ENCODE measurements around the gene PXYLP1.

The PXYLP1 gene

DNA sequence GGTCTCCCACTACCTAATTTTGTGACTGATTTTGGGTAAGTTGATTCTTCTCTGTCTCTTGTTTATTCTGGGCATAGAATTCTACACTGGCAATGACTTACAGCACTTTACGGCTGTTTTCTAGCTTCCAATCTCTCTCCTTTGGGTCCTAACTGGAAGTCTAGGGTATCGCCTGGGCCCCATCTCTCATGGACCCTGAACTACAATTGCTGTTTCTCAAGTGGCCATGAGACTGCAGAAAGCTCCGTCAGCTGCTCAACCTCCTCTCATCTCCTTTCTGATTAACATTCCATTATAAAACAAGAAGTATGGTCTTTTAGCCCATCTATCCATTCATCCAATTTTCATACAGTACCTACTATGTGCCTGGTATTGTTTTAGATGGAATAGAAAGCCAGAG lies 4.4 kb upstream of the PXYLP1 start:
- Histone ChIP-seq H3K27ac (replicated peaks; ENCODE audit: low read length) (no peak overlapping the region), H3K27me3 (ENCODE audit: control insufficient read depth in 3 of 3, insufficient read depth in 3 of 3, low read depth in 1 of 3, low read length in 3 of 3) (peaks cover 0 to 8% (median 0%) of the 10 kb centered on the region in 3 experiments), H3K36me3 (replicated peaks in 1 of 2; ENCODE audit: control insufficient read depth in 2 of 2, insufficient read depth in 2 of 2, low read length in 2 of 2) (no peaks in the 10 kb centered on the region), H3K4me2 (ENCODE audit: insufficient read depth, low read length, poor library complexity, severe bottlenecking) (no peak overlapping the region), H2AK5ac (ENCODE audit: low read depth, low read length) (no peak overlapping the region), H2BK5ac (ENCODE audit: low read length) (no peak overlapping the region), H3K18ac (ENCODE audit: low read length) (no peak overlapping the region), H3K4ac (ENCODE audit: low read length) (no peak overlapping the region), H2BK120ac (ENCODE audit: low read depth, low read length) (no peak overlapping the region), H2BK12ac (ENCODE audit: low read length) (no peak overlapping the region), H4K8ac (ENCODE audit: low read depth, low read length) (no peak overlapping the region), H3K9ac (ENCODE audit: low read depth, low read length, poor library complexity) (no peak overlapping the region), H3K79me1 (ENCODE audit: low read depth, low read length) (no peaks in the 10 kb centered on the region), H2BK15ac (ENCODE audit: low read length) (no peak overlapping the region), H3K4me1 (ENCODE audit: control insufficient read depth in 2 of 2, insufficient read depth in 1 of 2, low read depth in 1 of 2, low read length in 2 of 2) (peaks cover 3 to 9% of the 10 kb centered on the region in 2 donors), H3K4me3 (ENCODE audit: low read length in 2 of 2) (no peak overlapping the region), H2AFZ (ENCODE audit: low read length) (no peak overlapping the region), H3K23ac (ENCODE audit: low read depth, low read length, poor library complexity) (no peak overlapping the region), H3K14ac (ENCODE audit: low read length) (no peak overlapping the region), H4K91ac (ENCODE audit: low read depth, low read length, poor library complexity) (no peak overlapping the region), H3K9me3 (replicated peaks in 1 of 2; ENCODE audit: control insufficient read depth in 2 of 2, insufficient read depth in 1 of 2, low read depth in 1 of 2, low read length in 2 of 2) (peaks cover 6 to 11% of the 10 kb centered on the region in 2 donors)
- no CpG with 5 or more reads among the region's 3 CpGs for WGBS, 2 donors (ENCODE audit: extremely low coverage in 2 of 2, insufficient read length in 2 of 2, insufficient replicate concordance in 1 of 2)
- DNase-seq (ENCODE audit: low spot score) = no peak

DNA sequence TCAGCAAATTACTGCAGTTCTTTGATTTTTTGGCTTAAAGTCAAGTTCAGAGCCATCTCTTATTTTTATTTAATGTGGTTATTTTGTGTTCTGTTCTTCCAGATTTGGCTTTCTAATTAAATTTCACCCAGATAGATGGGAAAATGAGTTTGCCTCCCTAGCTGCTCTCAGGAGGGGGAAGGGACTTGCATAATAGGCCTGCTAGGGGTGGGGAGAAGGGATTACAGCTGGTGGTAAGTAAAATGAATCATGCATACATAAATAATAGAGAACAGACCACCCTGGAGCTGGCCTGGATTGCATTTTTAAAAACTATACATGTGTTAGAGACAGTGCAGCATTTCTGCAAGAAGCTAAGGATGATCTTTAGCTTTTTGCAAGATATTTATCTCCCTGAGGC lies 3.9 kb upstream of the PXYLP1 start:
- Histone ChIP-seq H3K4me2 (ENCODE audit: insufficient read depth, low read length, poor library complexity, severe bottlenecking) (no peak overlapping the region), H3K27ac (replicated peaks; ENCODE audit: low read length) (no peak overlapping the region), H3K9ac (ENCODE audit: low read depth, low read length, poor library complexity) (no peak overlapping the region), H3K23ac (ENCODE audit: low read depth, low read length, poor library complexity) (no peak overlapping the region), H4K8ac (ENCODE audit: low read depth, low read length) (no peak overlapping the region), H3K14ac (ENCODE audit: low read length) (no peak overlapping the region), H3K9me3 (replicated peaks in 1 of 2; ENCODE audit: control insufficient read depth in 2 of 2, insufficient read depth in 1 of 2, low read depth in 1 of 2, low read length in 2 of 2) (peaks cover 2 to 6% of the 10 kb centered on the region in 2 donors), H2AFZ (ENCODE audit: low read length) (no peak overlapping the region), H3K18ac (ENCODE audit: low read length) (no peak overlapping the region), H3K4ac (ENCODE audit: low read length) (no peak overlapping the region), H2AK5ac (ENCODE audit: low read depth, low read length) (no peak overlapping the region), H2BK5ac (ENCODE audit: low read length) (no peak overlapping the region), H3K4me1 (ENCODE audit: control insufficient read depth in 2 of 2, insufficient read depth in 1 of 2, low read depth in 1 of 2, low read length in 2 of 2) (peaks cover 6 to 9% of the 10 kb centered on the region in 2 donors), H2BK15ac (ENCODE audit: low read length) (no peak overlapping the region), H3K79me1 (ENCODE audit: low read depth, low read length) (no peaks in the 10 kb centered on the region), H3K27me3 (ENCODE audit: control insufficient read depth in 3 of 3, insufficient read depth in 3 of 3, low read depth in 1 of 3, low read length in 3 of 3) (peaks cover 0 to 12% (median 0%) of the 10 kb centered on the region in 3 experiments), H3K4me3 (ENCODE audit: low read length in 2 of 2) (no peak overlapping the region), H2BK120ac (ENCODE audit: low read depth, low read length) (no peak overlapping the region), H2BK12ac (ENCODE audit: low read length) (no peak overlapping the region), H3K36me3 (replicated peaks in 1 of 2; ENCODE audit: control insufficient read depth in 2 of 2, insufficient read depth in 2 of 2, low read length in 2 of 2) (no peaks in the 10 kb centered on the region), H4K91ac (ENCODE audit: low read depth, low read length, poor library complexity) (no peak overlapping the region)
- DNase-seq (ENCODE audit: low spot score) = no peak

DNA sequence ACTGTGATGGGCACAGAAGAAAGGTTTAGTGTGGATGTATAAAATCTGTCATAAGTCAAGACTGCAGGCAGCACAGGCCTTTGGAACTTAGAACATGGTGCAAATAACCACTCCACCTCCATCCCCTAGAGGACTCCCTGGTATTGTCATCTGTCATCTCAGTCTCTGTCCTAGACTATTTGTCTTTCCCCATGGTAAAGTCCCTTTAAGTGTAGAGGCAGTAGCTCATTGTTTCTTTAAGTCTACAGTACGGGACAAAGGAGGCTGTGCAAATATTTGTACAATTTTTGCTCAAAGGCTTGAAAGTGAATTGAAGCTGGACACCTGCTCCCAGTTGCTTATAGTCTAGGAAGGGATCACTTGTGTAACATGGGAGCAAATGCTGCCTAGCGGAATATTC lies 3.2 kb upstream of the PXYLP1 start:
- H2AFZ ChIP-seq (ENCODE audit: low read length) = no peak overlapping the region
- H4K91ac ChIP-seq (ENCODE audit: low read depth, low read length, poor library complexity) = no peak overlapping the region
- no peak overlapping the region for H3K14ac ChIP-seq (ENCODE audit: low read length)
- no peak overlapping the region for H3K9ac ChIP-seq (ENCODE audit: low read depth, low read length, poor library complexity)
- no peak overlapping the region for H3K23ac ChIP-seq (ENCODE audit: low read depth, low read length, poor library complexity)
- H2BK15ac ChIP-seq (ENCODE audit: low read length) = no peak overlapping the region
- H3K9me3 ChIP-seq (replicated peaks in 1 of 2; ENCODE audit: control insufficient read depth in 2 of 2, insufficient read depth in 1 of 2, low read depth in 1 of 2, low read length in 2 of 2) = peaks cover 0 to under 1% of the 10 kb centered on the region in 2 donors
- no peak overlapping the region for H2BK5ac ChIP-seq (ENCODE audit: low read length)
- H4K8ac ChIP-seq (ENCODE audit: low read depth, low read length) = no peak overlapping the region
- DNase-seq (ENCODE audit: low spot score) = no peak
- H3K18ac ChIP-seq (ENCODE audit: low read length) = no peak overlapping the region
- peaks cover 8 to 9% of the 10 kb centered on the region in 2 donors for H3K4me1 ChIP-seq (ENCODE audit: control insufficient read depth in 2 of 2, insufficient read depth in 1 of 2, low read depth in 1 of 2, low read length in 2 of 2)
- no peak overlapping the region for H3K4me2 ChIP-seq (ENCODE audit: insufficient read depth, low read length, poor library complexity, severe bottlenecking)
- H3K27ac ChIP-seq (replicated peaks; ENCODE audit: low read length) = no peak overlapping the region
- peaks cover 0 to 15% (median 0%) of the 10 kb centered on the region in 3 experiments for H3K27me3 ChIP-seq (ENCODE audit: control insufficient read depth in 3 of 3, insufficient read depth in 3 of 3, low read depth in 1 of 3, low read length in 3 of 3)
- no peaks in the 10 kb centered on the region for H3K79me1 ChIP-seq (ENCODE audit: low read depth, low read length)
- H2BK120ac ChIP-seq (ENCODE audit: low read depth, low read length) = no peak overlapping the region
- no peak overlapping the region for H2AK5ac ChIP-seq (ENCODE audit: low read depth, low read length)
- H3K36me3 ChIP-seq (replicated peaks in 1 of 2; ENCODE audit: control insufficient read depth in 2 of 2, insufficient read depth in 2 of 2, low read length in 2 of 2) = no peaks in the 10 kb centered on the region
- WGBS, 2 donors (ENCODE audit: extremely low coverage in 2 of 2, insufficient read length in 2 of 2, insufficient replicate concordance in 1 of 2) = no CpG with 5 or more reads among the region's 2 CpGs
- H2BK12ac ChIP-seq (ENCODE audit: low read length) = no peak overlapping the region
- no peak overlapping the region for H3K4me3 ChIP-seq (ENCODE audit: low read length in 2 of 2)
- no peak overlapping the region for H3K4ac ChIP-seq (ENCODE audit: low read length)

DNA sequence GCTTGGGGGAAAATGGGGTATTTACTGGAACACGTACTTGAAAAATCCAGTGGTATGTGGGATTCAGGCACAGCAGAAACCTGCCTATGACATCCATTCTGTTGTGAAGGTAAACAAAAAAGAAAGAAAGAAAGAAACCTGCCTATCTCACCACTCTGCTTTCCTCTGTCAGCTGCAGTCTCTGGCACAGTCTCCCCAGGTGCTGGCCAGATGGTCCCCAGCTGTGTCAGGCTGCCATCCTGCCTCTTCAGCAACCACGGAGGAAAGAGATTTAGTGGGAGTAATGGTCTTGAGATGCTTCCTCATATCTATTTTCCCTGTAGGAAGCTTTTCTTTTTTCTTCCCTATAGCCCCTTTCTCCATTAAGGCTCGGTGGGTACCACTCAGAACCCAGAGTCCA lies 2.5 kb upstream of the PXYLP1 start:
- H3K9ac ChIP-seq (ENCODE audit: low read depth, low read length, poor library complexity) = no peak overlapping the region
- H3K23ac ChIP-seq (ENCODE audit: low read depth, low read length, poor library complexity) = no peak overlapping the region
- no peak overlapping the region for H4K91ac ChIP-seq (ENCODE audit: low read depth, low read length, poor library complexity)
- H3K4me3 ChIP-seq (ENCODE audit: low read length in 2 of 2) = no peak overlapping the region
- peaks cover 0 to 15% (median 0%) of the 10 kb centered on the region in 3 experiments for H3K27me3 ChIP-seq (ENCODE audit: control insufficient read depth in 3 of 3, insufficient read depth in 3 of 3, low read depth in 1 of 3, low read length in 3 of 3)
- no peaks in the 10 kb centered on the region for H3K9me3 ChIP-seq (replicated peaks in 1 of 2; ENCODE audit: control insufficient read depth in 2 of 2, insufficient read depth in 1 of 2, low read depth in 1 of 2, low read length in 2 of 2)
- H3K4ac ChIP-seq (ENCODE audit: low read length) = no peak overlapping the region
- H2BK120ac ChIP-seq (ENCODE audit: low read depth, low read length) = no peak overlapping the region
- H3K18ac ChIP-seq (ENCODE audit: low read length) = no peak overlapping the region
- no peak for DNase-seq (ENCODE audit: low spot score)
- H3K79me1 ChIP-seq (ENCODE audit: low read depth, low read length) = no peaks in the 10 kb centered on the region
- H3K27ac ChIP-seq (replicated peaks; ENCODE audit: low read length) = no peak overlapping the region
- H2BK5ac ChIP-seq (ENCODE audit: low read length) = no peak overlapping the region
- H3K4me1 ChIP-seq (ENCODE audit: control insufficient read depth in 2 of 2, insufficient read depth in 1 of 2, low read depth in 1 of 2, low read length in 2 of 2) = peaks cover 8 to 9% of the 10 kb centered on the region in 2 donors
- no CpG with 5 or more reads among the region's 3 CpGs for WGBS, 2 donors (ENCODE audit: extremely low coverage in 2 of 2, insufficient read length in 2 of 2, insufficient replicate concordance in 1 of 2)
- no peak overlapping the region for H4K8ac ChIP-seq (ENCODE audit: low read depth, low read length)
- H3K4me2 ChIP-seq (ENCODE audit: insufficient read depth, low read length, poor library complexity, severe bottlenecking) = no peak overlapping the region
- no peak overlapping the region for H2BK15ac ChIP-seq (ENCODE audit: low read length)
- H2AK5ac ChIP-seq (ENCODE audit: low read depth, low read length) = no peak overlapping the region
- H3K14ac ChIP-seq (ENCODE audit: low read length) = no peak overlapping the region
- H2BK12ac ChIP-seq (ENCODE audit: low read length) = no peak overlapping the region
- H2AFZ ChIP-seq (ENCODE audit: low read length) = no peak overlapping the region
- peaks cover 0 to under 1% of the 10 kb centered on the region in 2 donors for H3K36me3 ChIP-seq (replicated peaks in 1 of 2; ENCODE audit: control insufficient read depth in 2 of 2, insufficient read depth in 2 of 2, low read length in 2 of 2)
